Measurements from ENCODE around the gene TNRC6C. TPM values are rescaled to one million over a fixed set of nuclear protein-coding genes. Genes with fewer than 3 reads are reported as not detected.

The TNRC6C gene
- total and polyA plus RNA-seq, 9 of the 15 experiments (the other 6 are each of a cell fraction or from before 2014, with no cell fraction given): 0.20 to 4.9 (median 2.3) TPM

DNA sequence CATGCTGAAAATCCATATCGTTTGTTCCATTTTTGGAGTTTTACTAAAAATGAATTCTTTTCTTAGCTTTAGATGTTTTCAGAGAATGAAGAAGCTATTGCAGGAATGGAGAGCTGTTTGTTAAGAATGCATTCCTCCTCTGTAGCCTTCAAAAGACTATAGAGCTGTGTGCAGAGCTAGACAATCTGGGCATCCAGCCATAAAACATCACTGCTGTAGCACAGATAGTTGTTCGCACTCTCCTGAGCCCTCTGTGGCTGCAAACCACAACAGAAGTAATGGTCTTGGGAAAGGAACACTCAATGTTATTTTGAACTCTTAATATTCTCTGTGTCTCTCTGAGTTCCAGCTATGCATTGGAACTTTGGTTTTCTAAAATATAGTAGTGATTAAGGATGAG lies 4.9 kb downstream of the TNRC6C start (continued):
- TF ChIP-seq TBL1XR1 (IDR thresholded peaks at IDR 0.05; ENCODE audit: low read length in 2 of 2) (no peak), NFATC3 (IDR thresholded peaks at IDR 0.05) (no peak), MLLT1 (IDR thresholded peaks at IDR 0.05) (0 out of 4 replicates have a peak, but pooled peaks of 1 of the 2 experiments have one; percentile 44), FOXA3 (CRISPR knock-in tag; conservative IDR thresholded peaks at IDR 0.05 in 1 of 2, IDR thresholded peaks at IDR 0.05 in 1 of 2) (no peak), ZNF41 (CRISPR knock-in tag; conservative IDR thresholded peaks at IDR 0.05) (no peak)

DNA sequence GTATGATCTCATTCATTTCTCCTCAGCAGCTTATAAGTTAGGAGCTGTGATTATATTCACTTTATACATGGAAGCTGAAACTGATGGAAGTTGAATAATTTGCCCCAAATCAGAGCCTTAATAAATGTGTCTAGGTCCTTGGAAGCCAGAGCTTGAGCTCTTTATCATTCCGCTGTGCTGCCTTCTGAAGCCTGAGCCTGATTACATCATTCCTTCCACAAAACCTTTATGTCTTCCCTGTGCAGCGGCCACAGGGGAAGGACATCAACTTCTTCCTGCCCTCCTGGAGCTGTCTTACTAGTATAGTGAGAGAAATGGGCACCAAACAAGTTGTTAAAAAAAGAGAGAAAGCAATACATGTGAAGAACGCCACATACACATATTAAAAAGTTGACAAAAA lies 6.8 kb downstream of the TNRC6C start:
- no peak overlapping the region for H3K27ac ChIP-seq (ENCODE audit: extremely low read depth, low read depth, low read length)
- no peaks in the 10 kb centered on the region for H3K36me3 ChIP-seq (ENCODE audit: control insufficient read depth, insufficient read depth, low read length)
- BruUV-seq (replicated peaks): no TSS peak
- H3K9me1 ChIP-seq (ENCODE audit: control insufficient read depth, insufficient read depth, low read length): no peaks in the 10 kb centered on the region
- FAIRE-seq (no peak), ATAC-seq (peak; percentile 46; the same call in 1 of the 3 replicates), DNase-seq (ENCODE audit: extremely low read depth in 1 of 4, low spot score in 3 of 4) (no peak)
- H3K9me3 ChIP-seq (replicated peaks; ENCODE audit: control insufficient read depth, insufficient read depth, low read depth, low read length): no peaks in the 10 kb centered on the region
- H3K4me2 ChIP-seq (ENCODE audit: insufficient read depth, low read length): no peak overlapping the region
- H3K27me3 ChIP-seq (ENCODE audit: control insufficient read depth in 2 of 2, insufficient read depth in 2 of 2, low read length in 2 of 2): no peaks in the 10 kb centered on the region
- H4K20me1 ChIP-seq (replicated peaks; ENCODE audit: control insufficient read depth, insufficient read depth, low read length): peaks cover 15% of the 10 kb centered on the region
- no peak overlapping the region for H3K4me3 ChIP-seq
- intact Hi-C loops (cut with micrococcal nuclease): no loop called here
- ChIA-PET CTCF (ENCODE audit: low intra/inter-chr PET ratio) (no interaction called here), POLR2A (interaction anchor here (0.5 to 2.7 kb wide), 4 partner anchors 10 to 500 kb away, joined by 3 to 12 read pairs (median 4); no protein-coding TSS in a partner anchor)
- peaks cover 45% of the 10 kb centered on the region for H3K79me2 ChIP-seq (ENCODE audit: control insufficient read depth, insufficient read depth, low read length)
- 43% methylated on average over 3 of the region's 3 CpGs for WGBS (ENCODE audit: insufficient coverage, low coverage, missing lambda C conversion rate)
- TF ChIP-seq ZNF282 (CRISPR knock-in tag; IDR thresholded peaks at IDR 0.05) (no peak), GTF2F1 (IDR thresholded peaks at IDR 0.05; ENCODE audit: low read depth, low read length) (no peak), EWSR1 (IDR thresholded peaks at IDR 0.05; ENCODE audit: borderline replicate concordance, low read depth, partially characterized antibody) (no peak), ATF7 (IDR thresholded peaks at IDR 0.05) (peak; percentile 56), CEBPG (CRISPR knock-in tag; IDR thresholded peaks at IDR 0.05) (no peak), CEBPG (tag; conservative IDR thresholded peaks at IDR 0.05 in 1 of 2, IDR thresholded peaks at IDR 0.05 in 1 of 2) (peak in 1 of 2 experiments; percentile 50; a peak in 1 of 4 replicates)
- TF ChIP-seq, protein P1, sequence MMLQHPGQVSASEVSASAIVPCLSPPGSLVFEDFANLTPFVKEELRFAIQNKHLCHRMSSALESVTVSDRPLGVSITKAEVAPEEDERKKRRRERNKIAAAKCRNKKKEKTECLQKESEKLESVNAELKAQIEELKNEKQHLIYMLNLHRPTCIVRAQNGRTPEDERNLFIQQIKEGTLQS (IDR thresholded peaks at IDR 0.05): peak; percentile 69
- TF ChIP-seq, protein P1 (CRISPR knock-in tag; conservative IDR thresholded peaks at IDR 0.05): no peak
- H3K9ac ChIP-seq (ENCODE audit: insufficient read depth in 1 of 2, low read depth in 2 of 2, low read length in 2 of 2): no peak overlapping the region
- H3K4me1 ChIP-seq (replicated peaks in 1 of 2; ENCODE audit: control insufficient read depth in 2 of 2, insufficient read depth in 2 of 2, low read length in 2 of 2): peaks cover 0 to 7% of the 10 kb centered on the region in 2 experiments; a peak in 2 of 5 replicates
- H2AFZ ChIP-seq (ENCODE audit: low read depth, low read length): no peak overlapping the region
- in situ Hi-C loops (cut with MboI): no loop called here
